HL-60 (cell line): ENCODE data around the gene FBXL5.

Experiments used
- DNase-seq, 2 experiments: peaks; one replicate each; pipeline ENCODE4 v3.0.0-alpha.2; 2010 to 2020; ENCODE audit warnings: low read depth in 1 of 2, low spot score in 1 of 2
- H3K27ac ChIP-seq: fragments of 250-450 bp; sonication (Bioruptor Pico); replicated peaks from 2 replicates; pipeline ENCODE4 v1.5.1; 2020; ENCODE audit warnings: mild to moderate bottlenecking, moderate library complexity
- H3K27me3 ChIP-seq: fragments of 250-450 bp; sonication (Bioruptor Pico); 2 replicates; pipeline ENCODE4 v1.5.1; 2021; ENCODE audit warnings: mild to moderate bottlenecking, moderate library complexity; ENCODE audit not compliant: insufficient read depth, poor library complexity, severe bottlenecking
- H3K4me3 ChIP-seq: replicated peaks from 2 replicates; pipeline ENCODE4 v1.5.1; 2011; ENCODE audit warnings: mild to moderate bottlenecking, control low read depth, low read length; ENCODE audit not compliant: insufficient read depth
- GABPA ChIP-seq: IDR thresholded peaks from 2 replicates; pipeline ENCODE4 v1.6.1; 2012; ENCODE audit warnings: low read depth
- POLR2AphosphoS5 ChIP-seq: IDR thresholded peaks from 2 replicates; pipeline ENCODE4 v1.6.1; 2012; ENCODE audit warnings: low read depth
- SPI1 ChIP-seq: IDR thresholded peaks from 2 replicates; pipeline ENCODE4 v1.6.1; 2012; ENCODE audit warnings: low read depth, mild to moderate bottlenecking, borderline replicate concordance
- TF ChIP-seq, protein P1 (sequence below): IDR thresholded peaks from 2 replicates; pipeline ENCODE4 v1.6.1; 2012; ENCODE audit warnings: low read depth; ENCODE audit not compliant: insufficient replicate concordance
- TF ChIP-seq, protein P2 (sequence below): IDR thresholded peaks from one replicate; pipeline ENCODE4 v1.5.1; 2011; ENCODE audit warnings: low read length, control low read depth, inconsistent platforms; ENCODE audit not compliant: insufficient read depth

Gene FBXL5

DNA sequence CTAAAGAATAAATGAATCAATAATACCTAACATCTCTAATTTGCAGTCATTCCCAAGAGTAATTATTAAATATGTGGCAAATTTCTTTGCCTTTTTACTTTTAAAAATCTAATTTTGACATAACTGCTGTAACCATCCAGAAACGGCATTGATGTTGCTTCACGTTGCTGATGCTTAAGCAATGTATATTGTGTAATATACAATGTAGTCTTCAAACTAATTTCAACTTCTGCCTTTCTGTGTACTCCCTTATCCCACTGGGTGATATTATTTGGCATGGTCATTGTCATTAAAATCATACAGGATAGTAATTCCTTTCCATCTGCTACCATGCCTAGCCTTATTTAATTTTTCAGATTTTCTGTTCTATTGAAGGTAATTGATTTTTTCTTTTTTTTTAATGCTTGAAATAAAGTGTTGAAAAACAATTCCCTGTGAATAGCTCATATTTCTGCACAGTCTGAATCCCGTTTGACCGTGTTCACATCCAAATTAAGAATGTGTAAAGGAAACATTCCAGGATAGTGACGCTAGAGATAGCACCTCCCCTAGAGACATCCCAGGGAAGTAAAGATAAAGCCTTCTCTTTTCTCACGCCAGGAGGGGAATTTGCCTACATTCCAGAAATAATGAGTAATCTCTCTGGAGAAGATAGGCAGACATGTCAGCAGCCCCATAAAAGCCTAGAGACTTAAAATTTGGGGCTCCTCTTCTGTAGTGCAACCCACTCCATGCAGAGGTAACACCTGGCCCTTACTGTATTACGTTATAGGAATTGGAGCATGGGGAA lies 35.1 kb upstream of the FBXL5 start:
- TF ChIP-seq, protein P1, sequence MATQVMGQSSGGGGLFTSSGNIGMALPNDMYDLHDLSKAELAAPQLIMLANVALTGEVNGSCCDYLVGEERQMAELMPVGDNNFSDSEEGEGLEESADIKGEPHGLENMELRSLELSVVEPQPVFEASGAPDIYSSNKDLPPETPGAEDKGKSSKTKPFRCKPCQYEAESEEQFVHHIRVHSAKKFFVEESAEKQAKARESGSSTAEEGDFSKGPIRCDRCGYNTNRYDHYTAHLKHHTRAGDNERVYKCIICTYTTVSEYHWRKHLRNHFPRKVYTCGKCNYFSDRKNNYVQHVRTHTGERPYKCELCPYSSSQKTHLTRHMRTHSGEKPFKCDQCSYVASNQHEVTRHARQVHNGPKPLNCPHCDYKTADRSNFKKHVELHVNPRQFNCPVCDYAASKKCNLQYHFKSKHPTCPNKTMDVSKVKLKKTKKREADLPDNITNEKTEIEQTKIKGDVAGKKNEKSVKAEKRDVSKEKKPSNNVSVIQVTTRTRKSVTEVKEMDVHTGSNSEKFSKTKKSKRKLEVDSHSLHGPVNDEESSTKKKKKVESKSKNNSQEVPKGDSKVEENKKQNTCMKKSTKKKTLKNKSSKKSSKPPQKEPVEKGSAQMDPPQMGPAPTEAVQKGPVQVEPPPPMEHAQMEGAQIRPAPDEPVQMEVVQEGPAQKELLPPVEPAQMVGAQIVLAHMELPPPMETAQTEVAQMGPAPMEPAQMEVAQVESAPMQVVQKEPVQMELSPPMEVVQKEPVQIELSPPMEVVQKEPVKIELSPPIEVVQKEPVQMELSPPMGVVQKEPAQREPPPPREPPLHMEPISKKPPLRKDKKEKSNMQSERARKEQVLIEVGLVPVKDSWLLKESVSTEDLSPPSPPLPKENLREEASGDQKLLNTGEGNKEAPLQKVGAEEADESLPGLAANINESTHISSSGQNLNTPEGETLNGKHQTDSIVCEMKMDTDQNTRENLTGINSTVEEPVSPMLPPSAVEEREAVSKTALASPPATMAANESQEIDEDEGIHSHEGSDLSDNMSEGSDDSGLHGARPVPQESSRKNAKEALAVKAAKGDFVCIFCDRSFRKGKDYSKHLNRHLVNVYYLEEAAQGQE, result no peak
- TF ChIP-seq POLR2AphosphoS5 (no peak; the same call in 1 of the 2 replicates), GABPA (no peak), SPI1 (no peak)
- TF ChIP-seq, protein P2, sequence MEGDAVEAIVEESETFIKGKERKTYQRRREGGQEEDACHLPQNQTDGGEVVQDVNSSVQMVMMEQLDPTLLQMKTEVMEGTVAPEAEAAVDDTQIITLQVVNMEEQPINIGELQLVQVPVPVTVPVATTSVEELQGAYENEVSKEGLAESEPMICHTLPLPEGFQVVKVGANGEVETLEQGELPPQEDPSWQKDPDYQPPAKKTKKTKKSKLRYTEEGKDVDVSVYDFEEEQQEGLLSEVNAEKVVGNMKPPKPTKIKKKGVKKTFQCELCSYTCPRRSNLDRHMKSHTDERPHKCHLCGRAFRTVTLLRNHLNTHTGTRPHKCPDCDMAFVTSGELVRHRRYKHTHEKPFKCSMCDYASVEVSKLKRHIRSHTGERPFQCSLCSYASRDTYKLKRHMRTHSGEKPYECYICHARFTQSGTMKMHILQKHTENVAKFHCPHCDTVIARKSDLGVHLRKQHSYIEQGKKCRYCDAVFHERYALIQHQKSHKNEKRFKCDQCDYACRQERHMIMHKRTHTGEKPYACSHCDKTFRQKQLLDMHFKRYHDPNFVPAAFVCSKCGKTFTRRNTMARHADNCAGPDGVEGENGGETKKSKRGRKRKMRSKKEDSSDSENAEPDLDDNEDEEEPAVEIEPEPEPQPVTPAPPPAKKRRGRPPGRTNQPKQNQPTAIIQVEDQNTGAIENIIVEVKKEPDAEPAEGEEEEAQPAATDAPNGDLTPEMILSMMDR, result no peak
- peak overlapping the region; percentile 93 for H3K27ac ChIP-seq
- no peak overlapping the region for H3K4me3 ChIP-seq
- H3K27me3 ChIP-seq, result no peaks in the 10 kb centered on the region
- peak; percentile 70 to 80 for DNase-seq

DNA sequence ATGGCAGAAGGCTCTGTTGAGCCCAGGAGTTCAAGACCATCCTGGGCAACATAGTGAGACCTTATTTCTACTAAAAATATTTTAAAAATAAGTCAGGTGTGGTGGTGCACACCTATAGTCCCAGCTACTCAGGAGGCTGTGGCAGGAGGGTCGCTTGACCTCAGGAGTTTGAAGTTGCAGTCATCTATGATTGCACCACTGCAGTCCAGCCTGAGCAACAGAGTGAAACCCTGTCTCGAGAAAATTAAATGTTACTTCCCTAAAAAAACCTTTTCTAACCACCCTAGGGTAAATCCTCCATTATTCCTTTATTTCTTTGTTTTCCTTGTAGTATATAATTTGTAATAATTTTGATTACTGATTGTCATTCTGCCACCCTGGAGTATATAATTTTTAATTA lies 34.4 kb upstream of the FBXL5 start:
- Histone ChIP-seq H3K27ac (peak overlapping the region; percentile 93), H3K4me3 (no peak overlapping the region), H3K27me3 (no peaks in the 10 kb centered on the region)
- TF ChIP-seq, protein P1, result no peak
- TF ChIP-seq, protein P2, result no peak
- TF ChIP-seq POLR2AphosphoS5 (no peak; the same call in 1 of the 2 replicates), GABPA (no peak), SPI1 (no peak)
- peak; percentile 47 to 82 for DNase-seq

DNA sequence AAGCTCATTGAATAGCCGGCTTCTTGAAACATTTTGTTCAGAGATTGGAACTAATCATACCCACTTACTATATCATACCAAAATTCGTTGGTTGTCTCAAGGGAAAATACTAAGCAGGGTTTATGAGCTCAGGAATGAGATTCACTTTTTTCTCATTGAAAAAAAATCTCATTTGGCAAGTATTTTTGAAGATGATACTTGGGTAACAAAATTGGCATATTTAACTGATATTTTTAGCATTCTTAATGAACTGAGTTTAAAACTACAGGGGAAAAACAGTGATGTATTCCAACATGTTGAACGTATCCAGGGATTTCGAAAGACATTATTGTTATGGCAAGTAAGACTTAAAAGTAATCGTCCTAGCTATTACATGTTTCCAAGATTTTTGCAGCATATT lies 32.9 kb upstream of the FBXL5 start:
- no peak overlapping the region for H3K4me3 ChIP-seq

More for the DNA sequence above, 32.9 kb upstream of the FBXL5 start:
- Histone ChIP-seq H3K27ac (no peak overlapping the region), H3K27me3 (no peaks in the 10 kb centered on the region)
- no peak for TF ChIP-seq SPI1
- no peak for TF ChIP-seq POLR2AphosphoS5
- no peak for TF ChIP-seq GABPA
- TF ChIP-seq, protein P2, result no peak
- TF ChIP-seq, protein P1, result no peak
- DNase-seq, result no peak
